HepG2 (cell line): ENCODE results near the gene MFSD12. TPM values are rescaled to one million over a fixed set of nuclear protein-coding genes. Genes with fewer than 3 reads are reported as not detected.
A peak's percentile ranks its signal among the peaks of the same experiment; 100 is the strongest.

Source experiments
- ADNP ChIP-seq: sonication (generic); formaldehyde crosslinking; IDR thresholded peaks from 2 replicates; pipeline ENCODE4 v1.4.0; 2020; ENCODE audit warnings: missing genetic modification reagents
- E2F1 ChIP-seq: sonication (generic); formaldehyde crosslinking; IDR thresholded peaks from 2 replicates; pipeline ENCODE4 v1.5.0; 2020; ENCODE audit warnings: missing genetic modification reagents
- GLMP ChIP-seq: sonication (generic); formaldehyde crosslinking; IDR thresholded peaks from 2 replicates; pipeline ENCODE4 v1.9.0; 2021; ENCODE audit warnings: missing genetic modification reagents, mild to moderate bottlenecking, borderline replicate concordance
- HOMEZ ChIP-seq: IDR thresholded peaks from 2 replicates; pipeline ENCODE4 v1.6.1; 2016; ENCODE audit warnings: low read depth
- HOXA9 ChIP-seq: sonication (generic); formaldehyde crosslinking; IDR thresholded peaks from 2 replicates; pipeline ENCODE4 v1.8.1; 2022; ENCODE audit warnings: missing genetic modification reagents, mild to moderate bottlenecking, moderate library complexity, borderline replicate concordance
- MLLT10 ChIP-seq: sonication (generic); formaldehyde crosslinking; IDR thresholded peaks from 2 replicates; pipeline ENCODE4 v1.4.0; 2020; ENCODE audit warnings: missing genetic modification reagents
- NFKBIZ ChIP-seq: IDR thresholded peaks from 2 replicates; pipeline ENCODE4 v1.6.1; 2018; ENCODE audit warnings: missing genetic modification reagents, missing compliant biosample characterization
- NKX3-1 ChIP-seq: sonication (generic); formaldehyde crosslinking; IDR thresholded peaks from 2 replicates; pipeline ENCODE4 v1.5.0; 2020; ENCODE audit warnings: missing genetic modification reagents
- NR3C1 ChIP-seq: sonication (generic); formaldehyde crosslinking; IDR thresholded peaks from 2 replicates; pipeline ENCODE4 v1.4.0; 2020; ENCODE audit warnings: missing genetic modification reagents
- POLR2AphosphoS2 ChIP-seq: IDR thresholded peaks from 2 replicates; pipeline ENCODE4 v1.6.1; 2011; ENCODE audit warnings: low read depth, low read length, improper control_type of control experiment
- SALL2 ChIP-seq: sonication (generic); formaldehyde crosslinking; IDR thresholded peaks from 2 replicates; pipeline ENCODE4 v1.8.1; 2023; ENCODE audit warnings: mild to moderate bottlenecking, missing genetic modification reagents, inconsistent platforms
- TBX3 ChIP-seq: fragments of 450-650 bp; IDR thresholded peaks from 2 replicates; pipeline ENCODE4 v1.6.1; 2017; ENCODE audit warnings: antibody characterized with exemption, mild to moderate bottlenecking, inconsistent platforms, borderline replicate concordance
- TCF7L2 ChIP-seq: IDR thresholded peaks from 2 replicates; pipeline ENCODE4 v1.6.1; 2011; ENCODE audit warnings: mild to moderate bottlenecking, low read depth, low read length, moderate library complexity
- TOE1 ChIP-seq: sonication (generic); formaldehyde crosslinking; IDR thresholded peaks from 2 replicates; pipeline ENCODE4 v1.4.0; 2020; ENCODE audit warnings: mild to moderate bottlenecking, missing genetic modification reagents
- ZBED4 ChIP-seq: sonication (generic); formaldehyde crosslinking; IDR thresholded peaks from 2 replicates; pipeline ENCODE4 v1.4.0; 2020; ENCODE audit warnings: missing genetic modification reagents, borderline replicate concordance
- ZBTB44 ChIP-seq: sonication (generic); formaldehyde crosslinking; IDR thresholded peaks from 2 replicates; pipeline ENCODE4 v1.4.0; 2020; ENCODE audit warnings: missing genetic modification reagents
- ZNF282 ChIP-seq: fragments of 450-650 bp; IDR thresholded peaks from 2 replicates; pipeline ENCODE4 v1.6.1; 2018; ENCODE audit not compliant: partially characterized antibody
- ZNF337 ChIP-seq: sonication (generic); formaldehyde crosslinking; IDR thresholded peaks from 2 replicates; pipeline ENCODE4 v1.5.1; 2020; ENCODE audit warnings: missing genetic modification reagents, low read depth, mild to moderate bottlenecking, borderline replicate concordance
- ZNF737 ChIP-seq: sonication (generic); formaldehyde crosslinking; IDR thresholded peaks from 2 replicates; pipeline ENCODE4 v1.5.0; 2020; ENCODE audit warnings: missing genetic modification reagents, mild to moderate bottlenecking, borderline replicate concordance
- ZZZ3 ChIP-seq: sonication (generic); formaldehyde crosslinking; IDR thresholded peaks from 2 replicates; pipeline ENCODE4 v1.4.0; 2020; ENCODE audit warnings: missing genetic modification reagents, mild to moderate bottlenecking, borderline replicate concordance
- polyA plus RNA-seq, 8 experiments: library from polyadenylated mRNA; depleted of rRNA in 3 of 8; stranded (reverse) in 7 of 8; unstranded in 1 of 8; fragments of >200 nt; fragmentation: Illumina TruSeq in 4 of 8; extraction: Trizol in 4 of 8; gene quantifications; 2 replicates each; pipeline versions ENCODE4 v1.2.1 to v1.2.3, GENCODE V29; 2011 to 2016; ENCODE audit warnings: low read depth in 4 of 8, missing spikeins in 1 of 8, mixed read lengths in 1 of 8; ENCODE audit not compliant: insufficient read depth in 1 of 8
- total RNA-seq, 5 experiments: library from RNA; depleted of rRNA; stranded (reverse); fragments of >200 nt; fragmentation: Illumina TruSeq; extraction: Trizol; gene quantifications; 2 replicates each; pipeline ENCODE4 v1.2.3, GENCODE V29; 2016; ENCODE audit warnings: low read depth in 1 of 5

Gene MFSD12
- total and polyA plus RNA-seq, 2 of the 13 experiments (the other 11 are each of a cell fraction or from before 2014, with no cell fraction given) = 27.2 to 29.1 TPM

- TF ChIP-seq NKX3-1 (no peak), ZZZ3 (CRISPR knock-in tag) (peak; percentile 28; the same call in 1 of the 2 replicates), ADNP (no peak), ZNF737 (CRISPR knock-in tag) (no peak), ZNF282 (no peak), TBX3 (peak; percentile 53; the same call in 1 of the 2 replicates), HOXA9 (CRISPR knock-in tag) (no peak), NR3C1 (CRISPR knock-in tag) (no peak), POLR2AphosphoS2 (no peak), TCF7L2 (no peak), ZNF337 (no peak), MLLT10 (CRISPR knock-in tag) (no peak), TOE1 (CRISPR knock-in tag) (no peak), ZBTB44 (CRISPR knock-in tag) (no peak), GLMP (no peak), ZBED4 (CRISPR knock-in tag) (0 out of 2 replicates have a peak, but pooled peaks have one; percentile 38), SALL2 (CRISPR knock-in tag) (peak; percentile 47; the same call in 1 of the 2 replicates), HOMEZ (CRISPR knock-in tag) (0 out of 2 replicates have a peak, but pooled peaks have one; percentile 41), NFKBIZ (CRISPR knock-in tag) (no peak), E2F1 (CRISPR knock-in tag) (no peak)
These were observed 51.6 kb downstream of the MFSD12 start, which contains the start of gene FZR1 (continued) for GRCh38 chr19:3505598-3506383.
